ENCODE data around the gene FOXE3. TPM values are rescaled to one million over a fixed set of nuclear protein-coding genes. Genes with fewer than 3 reads are reported as not detected.

Gene FOXE3
- total RNA-seq, 1 experiment from 2014 or later: not detected

- CTCF ChIA-PET: interaction anchor here (0.6 to 13.1 kb wide), 42 partner anchors 11 to 794 kb away, joined by 3 to 696 read pairs (median 4); no protein-coding TSS in a partner anchor
- POLR2A ChIA-PET: interaction anchor here (0.6 to 3.3 kb wide), 13 partner anchors 7 to 291 kb away, joined by 3 to 17 read pairs (median 3); partner anchors contain the start of gene PDZK1IP1
- Mint-ChIP-seq H3K4me1 (ENCODE audit: insufficient read depth, unreplicated experiment) (peaks cover 32% of the 10 kb centered on the region), H3K27me3 (ENCODE audit: insufficient read depth, unreplicated experiment) (no peaks in the 10 kb centered on the region), H3K36me3 (ENCODE audit: insufficient read depth, unreplicated experiment) (peaks cover 12% of the 10 kb centered on the region), H3K9me3 (ENCODE audit: unreplicated experiment) (no peaks in the 10 kb centered on the region), H3K4me3 (ENCODE audit: unreplicated experiment) (peak overlapping the region; percentile 92), H3K27ac (ENCODE audit: low read depth, unreplicated experiment) (no peak overlapping the region)
- intact Hi-C loops (cut with micrococcal nuclease): loop anchor here (1.0 to 5.0 kb wide), 4 partner anchors 92 to 801 kb away; no protein-coding TSS in a partner anchor
- no peak for DNase-seq (ENCODE audit: unreplicated experiment)
- TF ChIP-seq, protein P1, sequence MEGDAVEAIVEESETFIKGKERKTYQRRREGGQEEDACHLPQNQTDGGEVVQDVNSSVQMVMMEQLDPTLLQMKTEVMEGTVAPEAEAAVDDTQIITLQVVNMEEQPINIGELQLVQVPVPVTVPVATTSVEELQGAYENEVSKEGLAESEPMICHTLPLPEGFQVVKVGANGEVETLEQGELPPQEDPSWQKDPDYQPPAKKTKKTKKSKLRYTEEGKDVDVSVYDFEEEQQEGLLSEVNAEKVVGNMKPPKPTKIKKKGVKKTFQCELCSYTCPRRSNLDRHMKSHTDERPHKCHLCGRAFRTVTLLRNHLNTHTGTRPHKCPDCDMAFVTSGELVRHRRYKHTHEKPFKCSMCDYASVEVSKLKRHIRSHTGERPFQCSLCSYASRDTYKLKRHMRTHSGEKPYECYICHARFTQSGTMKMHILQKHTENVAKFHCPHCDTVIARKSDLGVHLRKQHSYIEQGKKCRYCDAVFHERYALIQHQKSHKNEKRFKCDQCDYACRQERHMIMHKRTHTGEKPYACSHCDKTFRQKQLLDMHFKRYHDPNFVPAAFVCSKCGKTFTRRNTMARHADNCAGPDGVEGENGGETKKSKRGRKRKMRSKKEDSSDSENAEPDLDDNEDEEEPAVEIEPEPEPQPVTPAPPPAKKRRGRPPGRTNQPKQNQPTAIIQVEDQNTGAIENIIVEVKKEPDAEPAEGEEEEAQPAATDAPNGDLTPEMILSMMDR (IDR thresholded peaks at IDR 0.05; ENCODE audit: unreplicated experiment): no peak
- BruUV-seq (replicated peaks): TSS peak; percentile 42
Observed at GRCh38 chr1:47435506-47436303, 19.6 kb downstream of the FOXE3 start.

- H3K9me3 Mint-ChIP-seq (ENCODE audit: unreplicated experiment): no peaks in the 10 kb centered on the region
- no peaks in the 10 kb centered on the region for H3K27me3 Mint-ChIP-seq (ENCODE audit: insufficient read depth, unreplicated experiment)
- DNase-seq (ENCODE audit: unreplicated experiment): peak; percentile 78
- peaks cover 12% of the 10 kb centered on the region for H3K36me3 Mint-ChIP-seq (ENCODE audit: insufficient read depth, unreplicated experiment)
- TF ChIP-seq, protein P1 (IDR thresholded peaks at IDR 0.05; ENCODE audit: unreplicated experiment): peak; percentile 82
- H3K27ac Mint-ChIP-seq (ENCODE audit: low read depth, unreplicated experiment): peak overlapping the region; percentile 35
- intact Hi-C loops (cut with micrococcal nuclease): loop anchor here (1.0 to 5.0 kb wide), 4 partner anchors 91 to 800 kb away; no protein-coding TSS in a partner anchor
- peak overlapping the region; percentile 92 for H3K4me3 Mint-ChIP-seq (ENCODE audit: unreplicated experiment)
- POLR2A ChIA-PET: interaction anchor here (0.6 to 3.3 kb wide), 11 partner anchors 8 to 290 kb away, joined by 3 to 17 read pairs (median 3); partner anchors contain the start of gene PDZK1IP1
- CTCF ChIA-PET: interaction anchor here (0.6 to 13.1 kb wide), 37 partner anchors 11 to 626 kb away, joined by 3 to 696 read pairs (median 5); no protein-coding TSS in a partner anchor
- BruUV-seq (replicated peaks): no TSS peak
- H3K4me1 Mint-ChIP-seq (ENCODE audit: insufficient read depth, unreplicated experiment): peaks cover 25% of the 10 kb centered on the region
Observed at GRCh38 chr1:47436304-47436978, 20.4 kb downstream of the FOXE3 start.

DNA sequence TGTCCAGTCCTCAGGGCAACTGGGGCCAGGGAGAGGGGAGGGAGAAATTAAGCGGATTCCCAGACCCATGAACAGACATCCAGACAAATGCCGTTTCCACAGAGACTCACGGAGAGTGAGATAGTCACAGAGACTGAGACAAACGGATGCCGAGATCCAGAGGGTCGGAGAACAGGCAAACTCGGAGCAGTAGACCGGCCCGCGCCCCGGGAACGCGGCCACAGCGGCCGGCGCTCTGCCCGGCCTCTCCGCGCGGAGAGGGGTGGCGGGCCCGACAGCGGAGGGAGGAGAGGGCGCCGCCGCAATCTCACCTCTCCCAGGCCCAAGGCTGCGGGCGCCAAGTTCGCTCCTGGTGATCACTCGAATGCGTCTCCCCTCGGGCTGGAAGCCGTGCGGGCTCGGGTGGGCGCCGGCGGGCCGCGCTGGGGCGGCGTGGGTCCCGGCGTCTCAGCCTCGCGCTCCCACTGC lies 20.9 kb downstream of the FOXE3 start:
- Mint-ChIP-seq H3K36me3 (ENCODE audit: insufficient read depth, unreplicated experiment) (peaks cover 12% of the 10 kb centered on the region), H3K9me3 (ENCODE audit: unreplicated experiment) (no peaks in the 10 kb centered on the region), H3K4me1 (ENCODE audit: insufficient read depth, unreplicated experiment) (peaks cover 21% of the 10 kb centered on the region), H3K4me3 (ENCODE audit: unreplicated experiment) (peak overlapping the region; percentile 92), H3K27ac (ENCODE audit: low read depth, unreplicated experiment) (peak overlapping the region; percentile 35), H3K27me3 (ENCODE audit: insufficient read depth, unreplicated experiment) (no peaks in the 10 kb centered on the region)
- peak; percentile 48 for DNase-seq (ENCODE audit: unreplicated experiment)
- ChIA-PET CTCF (interaction anchor here (0.6 to 13.1 kb wide), 48 partner anchors 9 to 702 kb away, joined by 3 to 696 read pairs (median 5); no protein-coding TSS in a partner anchor), POLR2A (interaction anchor here (0.8 to 3.3 kb wide), 10 partner anchors 9 to 290 kb away, joined by 3 to 17 read pairs (median 6); no protein-coding TSS in a partner anchor)
- TF ChIP-seq, protein P1 (IDR thresholded peaks at IDR 0.05; ENCODE audit: unreplicated experiment): no peak
- intact Hi-C loops (cut with micrococcal nuclease): loop anchor here (1.0 to 5.0 kb wide), 6 partner anchors 90 to 800 kb away; no protein-coding TSS in a partner anchor
- BruUV-seq (replicated peaks): no TSS peak

Data from MCF 10A (cell line).